GM19023 (cell line): ENCODE data around the gene PARP6.

Experiments used
- ATAC-seq: cut with Tn5 transposase; IDR thresholded peaks from one replicate; pipeline ENCODE4 v1.9.1; 2021; ENCODE audit warnings: mild to moderate bottlenecking, moderate library complexity; ENCODE audit not compliant: unreplicated experiment

PARP6 gene

GRCh38 chr15:72272213-72272996, at the start of gene PARP6:
Gene PARP6 (minus strand): TSS chr15:72272554. CDS start chr15:72267477, 5,077 bp downstream.
- ATAC-seq: peak; percentile 96

- ATAC-seq: peak; percentile 71
These were observed 47.8 kb upstream of the PARP6 start, which contains the start of gene CELF6 for GRCh38 chr15:72319985-72320671. Gene CELF6 (minus strand): TSS chr15:72320157. CDS start chr15:72319874, 283 bp downstream.

GRCh38 chr15:72319360-72319984, 47.1 kb upstream of the PARP6 start:
- ATAC-seq: peak; percentile 26

GRCh38 chr15:72318408-72318942, 46.1 kb upstream of the PARP6 start:
- ATAC-seq: no peak

GRCh38 chr15:72315706-72316370, 43.5 kb upstream of the PARP6 start:
- no peak for ATAC-seq

- no peak for ATAC-seq
These were observed 41.5 kb upstream of the PARP6 start for GRCh38 chr15:72313881-72314280.

GRCh38 chr15:72313448-72313840, 41.1 kb upstream of the PARP6 start:
- ATAC-seq: no peak

- ATAC-seq: no peak
These were observed 40.5 kb upstream of the PARP6 start for GRCh38 chr15:72312605-72313447.

- ATAC-seq: no peak
These were observed 34.7 kb upstream of the PARP6 start for GRCh38 chr15:72307026-72307425.

GRCh38 chr15:72306211-72306785, 33.9 kb upstream of the PARP6 start:
- ATAC-seq: no peak

- no peak for ATAC-seq
These were observed 32.2 kb upstream of the PARP6 start for GRCh38 chr15:72304596-72304995.

GRCh38 chr15:72302955-72303354, 30.6 kb upstream of the PARP6 start:
- ATAC-seq: no peak

GRCh38 chr15:72289597-72290325, 17.4 kb upstream of the PARP6 start:
- ATAC-seq: no peak

GRCh38 chr15:72288796-72289596, 16.6 kb upstream of the PARP6 start:
- ATAC-seq: no peak

- no peak for ATAC-seq
These were observed 13.7 kb upstream of the PARP6 start for GRCh38 chr15:72285927-72286516.

GRCh38 chr15:72285402-72285801, 13.0 kb upstream of the PARP6 start:
- no peak for ATAC-seq

GRCh38 chr15:72284781-72285180, 12.4 kb upstream of the PARP6 start:
- no peak for ATAC-seq

- no peak for ATAC-seq
These were observed 9.4 kb upstream of the PARP6 start for GRCh38 chr15:72281713-72282112.
